AG09319 (cell line): ENCODE results near the gene TMEM255B.
"Not testable (repeated sequence)": the region's sequence is repeated elsewhere in the genome, so short reads cannot be mapped to it uniquely, and the experiment has no call there.

ENCODE experiments used
- DNase-seq: peaks from one replicate; pipeline ENCODE4 v3.0.0-alpha.2; 2010; ENCODE audit warnings: low read depth; ENCODE audit errors: extremely low read depth
- CTCF ChIP-seq: IDR thresholded peaks from 2 replicates; pipeline ENCODE4 v1.5.1; 2011; ENCODE audit warnings: low read depth, mild to moderate bottlenecking, inconsistent platforms, low read length, moderate library complexity

Gene TMEM255B

GRCh38 chr13:113833111-113833830 lies 74.2 kb downstream of the TMEM255B start:
- no peak for DNase-seq
- TF ChIP-seq CTCF, result no peak

DNA sequence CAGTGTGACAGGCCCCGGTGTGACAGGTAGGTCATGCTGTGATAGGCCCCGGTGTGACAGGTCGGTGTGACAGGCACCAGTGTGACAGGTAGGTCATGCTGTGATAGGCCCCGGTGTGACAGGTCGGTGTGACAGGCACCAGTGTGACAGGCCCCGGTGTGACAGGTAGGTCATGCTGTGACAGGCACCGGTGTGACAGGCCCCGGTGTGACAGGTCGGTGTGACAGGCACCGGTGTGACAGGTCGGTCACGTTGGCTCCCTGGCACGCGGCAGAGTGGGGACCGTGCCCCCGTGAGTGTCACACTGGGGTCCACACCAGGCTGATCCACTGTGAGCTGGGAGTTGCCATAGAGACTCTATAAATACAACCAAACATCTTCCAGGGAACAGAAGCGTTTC lies 75.0 kb downstream of the TMEM255B start:
- not testable (repeated sequence) for DNase-seq

GRCh38 chr13:113834496-113835200 lies 75.6 kb downstream of the TMEM255B start:
- no peak for TF ChIP-seq CTCF
- no peak for DNase-seq

DNA sequence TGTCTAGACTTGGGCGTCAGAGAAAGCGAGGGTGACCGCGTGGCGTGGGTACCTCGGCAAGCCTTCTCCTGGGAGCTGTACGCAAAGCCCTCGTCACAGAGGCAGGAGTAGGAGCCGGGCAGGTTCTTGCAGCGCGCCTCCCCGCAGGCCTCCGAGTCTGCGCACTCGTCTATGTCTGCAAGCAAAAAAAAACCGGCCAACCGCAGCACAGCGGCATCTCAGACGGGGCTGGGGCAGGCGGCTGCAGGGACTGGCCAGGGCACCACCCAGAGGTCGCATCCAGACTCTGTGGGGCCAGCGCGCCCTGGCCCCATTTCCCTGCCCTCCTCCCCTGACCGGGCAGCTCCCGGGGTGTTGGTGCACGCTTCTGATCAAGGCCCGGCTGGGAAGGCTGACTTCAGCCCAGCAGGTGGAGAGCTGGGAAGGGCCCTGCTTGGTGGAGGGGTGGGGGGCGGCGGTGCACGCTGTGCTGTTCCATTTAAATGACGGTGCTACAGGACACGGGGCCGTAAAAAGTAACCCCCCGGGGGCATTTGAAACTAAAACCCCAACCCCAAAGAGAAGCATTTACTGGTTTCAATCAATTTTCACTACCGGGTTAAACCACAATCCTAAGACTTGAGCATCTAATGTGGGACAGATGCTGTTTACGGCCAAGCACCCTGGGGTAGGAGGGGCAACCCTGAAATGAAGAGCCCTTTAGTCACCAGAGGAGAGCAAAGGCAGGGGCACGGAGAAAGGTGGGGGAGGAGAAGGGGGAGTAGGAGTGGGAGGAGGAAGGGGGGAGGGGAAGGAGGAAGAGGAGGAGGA lies 76.6 kb downstream of the TMEM255B start:
- TF ChIP-seq CTCF, result no peak
- peak; percentile 54 for DNase-seq

GRCh38 chr13:113836768-113837559 lies 77.9 kb downstream of the TMEM255B start:
- peak; percentile 57 for DNase-seq
- TF ChIP-seq CTCF, result no peak

DNA sequence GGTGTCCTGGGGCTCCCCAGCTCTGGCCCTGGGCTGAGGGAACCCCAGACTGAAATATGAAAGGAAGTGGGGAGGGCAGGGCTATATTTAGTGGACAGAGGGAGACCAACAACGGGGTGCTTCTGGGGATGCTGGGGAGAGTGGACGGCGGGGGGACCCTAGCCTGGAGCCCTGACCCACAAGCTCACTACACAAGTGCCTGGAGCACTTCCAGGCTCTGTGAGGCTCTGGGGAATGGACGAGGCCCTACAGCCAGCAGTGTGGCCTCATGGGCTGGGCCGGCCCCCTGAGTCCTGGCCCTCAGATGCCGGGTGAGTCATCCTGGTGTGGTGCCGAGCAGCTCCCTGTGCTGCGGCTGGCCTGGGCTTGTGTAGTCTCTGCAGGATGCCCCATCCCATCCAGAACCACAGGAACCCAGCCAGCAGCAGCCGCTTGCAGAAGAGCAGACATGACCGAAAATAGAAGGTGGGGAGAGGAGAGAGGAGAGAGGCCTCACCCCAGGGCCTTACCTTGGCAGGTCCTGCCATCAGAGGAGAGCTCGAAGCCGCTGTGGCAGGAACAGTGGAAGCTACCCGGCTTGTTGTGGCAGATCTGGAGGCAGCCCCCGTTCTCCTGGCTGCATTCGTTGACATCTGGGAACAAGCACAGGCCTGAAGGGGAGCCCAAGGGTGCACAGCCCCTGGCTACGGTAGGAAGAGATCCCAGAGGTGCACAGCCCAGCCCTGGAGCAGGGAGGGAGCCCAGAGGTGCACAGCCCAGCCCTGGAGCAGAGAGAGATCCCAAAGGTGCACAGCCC lies 78.7 kb downstream of the TMEM255B start:
- DNase-seq, result peak; percentile 95
- no peak for TF ChIP-seq CTCF

DNA sequence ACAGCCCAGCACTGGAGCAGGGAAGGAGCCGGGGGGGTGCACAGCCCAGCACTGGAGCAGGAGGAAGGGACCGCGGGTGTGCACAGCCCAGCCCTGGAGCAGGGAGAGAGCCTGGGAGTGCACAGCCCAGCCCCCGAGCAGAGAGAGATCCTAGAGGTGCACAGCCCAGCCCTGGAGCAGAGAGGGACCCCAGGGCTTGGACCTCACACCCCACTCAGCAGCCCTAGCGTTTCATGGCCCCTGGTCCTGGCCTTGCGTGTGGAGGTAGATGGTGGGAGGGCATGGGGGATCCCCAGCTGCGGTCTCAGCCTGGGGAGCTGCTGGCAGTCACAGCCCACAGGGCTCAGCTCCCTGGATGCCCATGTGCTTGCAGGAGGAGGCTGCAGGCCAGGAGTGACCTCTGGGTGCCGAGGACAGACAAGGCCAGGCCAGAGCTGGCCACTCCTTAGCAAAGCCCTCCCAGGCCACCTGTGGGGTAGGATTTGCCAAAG lies 79.7 kb downstream of the TMEM255B start:
- no peak for DNase-seq
- no peak for TF ChIP-seq CTCF
